Ishikawa (cell line): Measurements from ENCODE around the gene PREX1.

ENCODE experiments used
- CEBPB ChIP-seq: IDR thresholded peaks from 2 replicates; pipeline ENCODE4 v1.6.1; 2012
- FOXM1 ChIP-seq: IDR thresholded peaks from 2 replicates; pipeline ENCODE4 v1.6.1; 2012; ENCODE audit warnings: low read depth, borderline replicate concordance
- NFIC ChIP-seq: IDR thresholded peaks from 2 replicates; pipeline ENCODE4 v1.6.1; 2012
- REST ChIP-seq: IDR thresholded peaks from 2 replicates; pipeline ENCODE4 v1.6.1; 2012; ENCODE audit warnings: low read depth, mild to moderate bottlenecking
- TAF1 ChIP-seq: IDR thresholded peaks from 2 replicates; pipeline ENCODE4 v1.6.1; 2012; ENCODE audit warnings: low read depth, mild to moderate bottlenecking
- TCF12 ChIP-seq: IDR thresholded peaks from 2 replicates; pipeline ENCODE4 v1.6.1; 2012; ENCODE audit warnings: low read depth
- TEAD4 ChIP-seq: IDR thresholded peaks from 2 replicates; pipeline ENCODE4 v1.6.1; 2012

DNA sequence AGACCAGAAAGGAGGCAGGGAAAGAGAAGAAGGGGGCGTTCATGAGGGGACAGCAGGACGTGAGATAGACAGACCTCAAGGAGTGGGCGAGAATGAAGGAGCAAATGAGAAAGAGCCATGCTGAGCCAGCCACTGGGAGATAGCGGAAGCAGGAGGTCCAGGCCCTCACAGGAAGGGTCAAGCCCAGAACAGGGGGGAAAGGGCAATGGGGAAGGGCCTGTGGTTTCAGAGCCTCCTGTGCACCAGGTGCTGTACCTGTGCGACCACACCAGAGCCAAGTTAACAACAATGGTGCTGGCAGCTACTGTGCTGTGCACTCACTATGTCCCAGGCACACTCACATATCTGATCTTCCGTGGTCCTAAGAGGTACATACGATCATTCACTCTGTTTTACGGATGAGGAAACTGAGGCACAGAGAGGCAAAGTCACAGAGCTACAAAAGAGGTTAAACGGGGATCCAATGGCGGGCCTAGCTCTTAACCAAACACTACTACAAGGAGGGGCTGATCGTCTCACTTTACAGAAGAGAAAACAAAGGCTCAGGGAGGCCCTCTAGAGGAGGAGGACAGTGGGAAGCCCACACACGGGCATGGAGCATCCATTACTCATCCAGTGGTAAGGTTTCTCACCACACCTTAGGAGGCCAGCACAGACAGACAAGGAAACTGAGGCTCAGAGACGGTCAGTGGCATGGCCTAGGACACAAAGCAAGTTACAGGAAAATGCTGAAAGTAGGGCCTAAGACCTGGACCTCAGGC is 129.1 kb downstream of the PREX1 start:
- TF ChIP-seq REST (no peak), TCF12 (no peak), NFIC (no peak), CEBPB (no peak), TAF1 (no peak), FOXM1 (no peak), TEAD4 (no peak)
